ENCODE results near the gene ARHGAP28. TPM values are rescaled to one million over a fixed set of nuclear protein-coding genes. Genes with fewer than 3 reads are reported as not detected.
"Not testable (repeated sequence)": the region's sequence is repeated elsewhere in the genome, so short reads cannot be mapped to it uniquely, and the experiment has no call there.

The ARHGAP28 gene
- total RNA-seq, 1 donor from 2014 or later, result 29.7 TPM

- H3K4me3 ChIP-seq (ENCODE audit: low read length in 3 of 3), result no peak overlapping the region
- H3K9me3 ChIP-seq (ENCODE audit: control insufficient read depth in 3 of 3, low read length in 3 of 3), result peaks cover 0 to 3% (median 0%) of the 10 kb centered on the region in 3 donors
- no peak overlapping the region for H3K9ac ChIP-seq (ENCODE audit: low read depth in 1 of 3, low read length in 3 of 3)
- H3K27me3 ChIP-seq (ENCODE audit: control insufficient read depth in 3 of 3, insufficient read depth in 3 of 3, low read length in 3 of 3), result no peaks in the 10 kb centered on the region
- H3K4me1 ChIP-seq (ENCODE audit: control insufficient read depth in 3 of 3, insufficient read depth in 3 of 3, low read length in 3 of 3), result peaks cover 0 to 5% (median 0%) of the 10 kb centered on the region in 3 donors
- H3K36me3 ChIP-seq (ENCODE audit: control insufficient read depth in 3 of 3, insufficient read depth in 3 of 3, low read length in 3 of 3), result no peaks in the 10 kb centered on the region
- no peak overlapping the region for H3K27ac ChIP-seq (ENCODE audit: low read depth, low read length)
Observed at GRCh38 chr18:6798896-6799295, 69.4 kb downstream of the ARHGAP28 start.

GRCh38 chr18:6800309-6800708 is 70.8 kb downstream of the ARHGAP28 start:
- H3K27ac ChIP-seq (ENCODE audit: low read depth, low read length); H3K9ac ChIP-seq (ENCODE audit: low read depth in 1 of 3, low read length in 3 of 3); H3K4me1 ChIP-seq (ENCODE audit: control insufficient read depth in 3 of 3, insufficient read depth in 3 of 3, low read length in 3 of 3); H3K27me3 ChIP-seq (ENCODE audit: control insufficient read depth in 3 of 3, insufficient read depth in 3 of 3, low read length in 3 of 3); H3K9me3 ChIP-seq (ENCODE audit: control insufficient read depth in 3 of 3, low read length in 3 of 3); H3K36me3 ChIP-seq (ENCODE audit: control insufficient read depth in 3 of 3, insufficient read depth in 3 of 3, low read length in 3 of 3); H3K4me3 ChIP-seq (ENCODE audit: low read length in 3 of 3): not testable (repeated sequence)

- H3K36me3 ChIP-seq (ENCODE audit: control insufficient read depth in 3 of 3, insufficient read depth in 3 of 3, low read length in 3 of 3), result no peaks in the 10 kb centered on the region
- no peaks in the 10 kb centered on the region for H3K9me3 ChIP-seq (ENCODE audit: control insufficient read depth in 3 of 3, low read length in 3 of 3)
- H3K27ac ChIP-seq (ENCODE audit: low read depth, low read length), result no peak overlapping the region
- no peaks in the 10 kb centered on the region for H3K27me3 ChIP-seq (ENCODE audit: control insufficient read depth in 3 of 3, insufficient read depth in 3 of 3, low read length in 3 of 3)
- H3K4me1 ChIP-seq (ENCODE audit: control insufficient read depth in 3 of 3, insufficient read depth in 3 of 3, low read length in 3 of 3), result peaks cover 0 to 7% (median 3%) of the 10 kb centered on the region in 3 donors
- peak overlapping the region in 1 of 3 donors; percentile 24 for H3K9ac ChIP-seq (ENCODE audit: low read depth in 1 of 3, low read length in 3 of 3)
- no peak overlapping the region for H3K4me3 ChIP-seq (ENCODE audit: low read length in 3 of 3)
Observed at GRCh38 chr18:6807515-6808257, 78.2 kb downstream of the ARHGAP28 start.

GRCh38 chr18:6810191-6810590 is 80.7 kb downstream of the ARHGAP28 start:
- Histone ChIP-seq H3K4me1 (ENCODE audit: control insufficient read depth in 3 of 3, insufficient read depth in 3 of 3, low read length in 3 of 3) (peaks cover 0 to 7% (median 3%) of the 10 kb centered on the region in 3 donors), H3K27ac (ENCODE audit: low read depth, low read length) (no peak overlapping the region), H3K27me3 (ENCODE audit: control insufficient read depth in 3 of 3, insufficient read depth in 3 of 3, low read length in 3 of 3) (no peaks in the 10 kb centered on the region), H3K4me3 (ENCODE audit: low read length in 3 of 3) (no peak overlapping the region), H3K36me3 (ENCODE audit: control insufficient read depth in 3 of 3, insufficient read depth in 3 of 3, low read length in 3 of 3) (no peaks in the 10 kb centered on the region), H3K9ac (ENCODE audit: low read depth in 1 of 3, low read length in 3 of 3) (no peak overlapping the region), H3K9me3 (ENCODE audit: control insufficient read depth in 3 of 3, low read length in 3 of 3) (no peaks in the 10 kb centered on the region)

- Histone ChIP-seq H3K27me3 (ENCODE audit: control insufficient read depth in 3 of 3, insufficient read depth in 3 of 3, low read length in 3 of 3) (no peaks in the 10 kb centered on the region), H3K4me1 (ENCODE audit: control insufficient read depth in 3 of 3, insufficient read depth in 3 of 3, low read length in 3 of 3) (peaks cover 0 to 7% (median 3%) of the 10 kb centered on the region in 3 donors), H3K27ac (ENCODE audit: low read depth, low read length) (no peak overlapping the region), H3K9me3 (ENCODE audit: control insufficient read depth in 3 of 3, low read length in 3 of 3) (no peaks in the 10 kb centered on the region), H3K9ac (ENCODE audit: low read depth in 1 of 3, low read length in 3 of 3) (no peak overlapping the region), H3K36me3 (ENCODE audit: control insufficient read depth in 3 of 3, insufficient read depth in 3 of 3, low read length in 3 of 3) (no peaks in the 10 kb centered on the region), H3K4me3 (ENCODE audit: low read length in 3 of 3) (no peak overlapping the region)
Observed at GRCh38 chr18:6811816-6812215, 82.3 kb downstream of the ARHGAP28 start.

- H3K9ac ChIP-seq (ENCODE audit: low read depth in 1 of 3, low read length in 3 of 3), result no peak overlapping the region
- H3K9me3 ChIP-seq (ENCODE audit: control insufficient read depth in 3 of 3, low read length in 3 of 3), result no peaks in the 10 kb centered on the region
- no peak overlapping the region for H3K4me3 ChIP-seq (ENCODE audit: low read length in 3 of 3)
- no peaks in the 10 kb centered on the region for H3K36me3 ChIP-seq (ENCODE audit: control insufficient read depth in 3 of 3, insufficient read depth in 3 of 3, low read length in 3 of 3)
- H3K4me1 ChIP-seq (ENCODE audit: control insufficient read depth in 3 of 3, insufficient read depth in 3 of 3, low read length in 3 of 3), result no peaks in the 10 kb centered on the region
- H3K27ac ChIP-seq (ENCODE audit: low read depth, low read length), result no peak overlapping the region
- no peaks in the 10 kb centered on the region for H3K27me3 ChIP-seq (ENCODE audit: control insufficient read depth in 3 of 3, insufficient read depth in 3 of 3, low read length in 3 of 3)
Observed at GRCh38 chr18:6814882-6815425, 85.4 kb downstream of the ARHGAP28 start.

GRCh38 chr18:6816154-6816553 is 86.6 kb downstream of the ARHGAP28 start:
- H3K4me1 ChIP-seq (ENCODE audit: control insufficient read depth in 3 of 3, insufficient read depth in 3 of 3, low read length in 3 of 3), result no peaks in the 10 kb centered on the region
- no peaks in the 10 kb centered on the region for H3K9me3 ChIP-seq (ENCODE audit: control insufficient read depth in 3 of 3, low read length in 3 of 3)
- no peaks in the 10 kb centered on the region for H3K27me3 ChIP-seq (ENCODE audit: control insufficient read depth in 3 of 3, insufficient read depth in 3 of 3, low read length in 3 of 3)
- H3K27ac ChIP-seq (ENCODE audit: low read depth, low read length), result no peak overlapping the region
- no peak overlapping the region for H3K4me3 ChIP-seq (ENCODE audit: low read length in 3 of 3)
- no peak overlapping the region for H3K9ac ChIP-seq (ENCODE audit: low read depth in 1 of 3, low read length in 3 of 3)
- no peaks in the 10 kb centered on the region for H3K36me3 ChIP-seq (ENCODE audit: control insufficient read depth in 3 of 3, insufficient read depth in 3 of 3, low read length in 3 of 3)

- Histone ChIP-seq H3K27me3 (ENCODE audit: control insufficient read depth in 3 of 3, insufficient read depth in 3 of 3, low read length in 3 of 3) (no peaks in the 10 kb centered on the region), H3K4me3 (ENCODE audit: low read length in 3 of 3) (no peak overlapping the region), H3K27ac (ENCODE audit: low read depth, low read length) (no peak overlapping the region), H3K4me1 (ENCODE audit: control insufficient read depth in 3 of 3, insufficient read depth in 3 of 3, low read length in 3 of 3) (no peaks in the 10 kb centered on the region), H3K36me3 (ENCODE audit: control insufficient read depth in 3 of 3, insufficient read depth in 3 of 3, low read length in 3 of 3) (no peaks in the 10 kb centered on the region), H3K9me3 (ENCODE audit: control insufficient read depth in 3 of 3, low read length in 3 of 3) (no peaks in the 10 kb centered on the region), H3K9ac (ENCODE audit: low read depth in 1 of 3, low read length in 3 of 3) (no peak overlapping the region)
Observed at GRCh38 chr18:6819332-6819731, 89.8 kb downstream of the ARHGAP28 start.

GRCh38 chr18:6820314-6820713 is 90.8 kb downstream of the ARHGAP28 start:
- Histone ChIP-seq H3K9me3 (ENCODE audit: control insufficient read depth in 3 of 3, low read length in 3 of 3) (no peaks in the 10 kb centered on the region), H3K4me1 (ENCODE audit: control insufficient read depth in 3 of 3, insufficient read depth in 3 of 3, low read length in 3 of 3) (no peaks in the 10 kb centered on the region), H3K9ac (ENCODE audit: low read depth in 1 of 3, low read length in 3 of 3) (no peak overlapping the region), H3K4me3 (ENCODE audit: low read length in 3 of 3) (no peak overlapping the region), H3K27ac (ENCODE audit: low read depth, low read length) (no peak overlapping the region), H3K27me3 (ENCODE audit: control insufficient read depth in 3 of 3, insufficient read depth in 3 of 3, low read length in 3 of 3) (no peaks in the 10 kb centered on the region), H3K36me3 (ENCODE audit: control insufficient read depth in 3 of 3, insufficient read depth in 3 of 3, low read length in 3 of 3) (peaks cover 0 to 7% (median 2%) of the 10 kb centered on the region in 3 donors)

- Histone ChIP-seq H3K27ac (ENCODE audit: low read depth, low read length) (no peak overlapping the region), H3K36me3 (ENCODE audit: control insufficient read depth in 3 of 3, insufficient read depth in 3 of 3, low read length in 3 of 3) (peaks cover 0 to 7% (median 2%) of the 10 kb centered on the region in 3 donors), H3K4me3 (ENCODE audit: low read length in 3 of 3) (no peak overlapping the region), H3K9ac (ENCODE audit: low read depth in 1 of 3, low read length in 3 of 3) (no peak overlapping the region), H3K4me1 (ENCODE audit: control insufficient read depth in 3 of 3, insufficient read depth in 3 of 3, low read length in 3 of 3) (no peaks in the 10 kb centered on the region), H3K9me3 (ENCODE audit: control insufficient read depth in 3 of 3, low read length in 3 of 3) (no peaks in the 10 kb centered on the region), H3K27me3 (ENCODE audit: control insufficient read depth in 3 of 3, insufficient read depth in 3 of 3, low read length in 3 of 3) (no peaks in the 10 kb centered on the region)
Observed at GRCh38 chr18:6821356-6821755, 91.8 kb downstream of the ARHGAP28 start.

Measured in skeletal muscle tissue (tissue), 4 donors.